PFSK-1 (cell line): ENCODE data around the gene GNB1.

Experiments
- FOXP2 ChIP-seq: optimal IDR thresholded peaks from 2 replicates; pipeline ENCODE3; 2011; ENCODE audit warnings: borderline replicate concordance, control low read depth, inconsistent platforms; ENCODE audit not compliant: insufficient read depth; ENCODE audit errors: extremely low read length, extremely low read depth
- POLR2AphosphoS5 ChIP-seq: IDR thresholded peaks from 2 replicates; pipeline ENCODE4 v1.6.1; 2012; ENCODE audit warnings: low read depth, mild to moderate bottlenecking, control low read depth, low read length, moderate library complexity
- SIN3A ChIP-seq: IDR thresholded peaks from 2 replicates; pipeline ENCODE4 v1.6.1; 2012; ENCODE audit warnings: mild to moderate bottlenecking, low read length, moderate library complexity, borderline replicate concordance; ENCODE audit not compliant: insufficient read depth
- TAF1 ChIP-seq: IDR thresholded peaks from 2 replicates; pipeline ENCODE4 v1.6.1; 2012; ENCODE audit warnings: low read length, control low read depth, borderline replicate concordance; ENCODE audit not compliant: insufficient read depth
- TF ChIP-seq, protein P1 (sequence below), 2 experiments: IDR thresholded peaks; 2 replicates each; pipeline versions ENCODE4 v1.6.1 to v1.8.0; 2011 to 2012; ENCODE audit warnings: low read depth in 2 of 2, low read length in 2 of 2, control low read depth in 1 of 2, inconsistent platforms in 1 of 2, mild to moderate bottlenecking in 1 of 2, moderate library complexity in 1 of 2; ENCODE audit not compliant: insufficient read depth in 1 of 2

Gene GNB1

DNA sequence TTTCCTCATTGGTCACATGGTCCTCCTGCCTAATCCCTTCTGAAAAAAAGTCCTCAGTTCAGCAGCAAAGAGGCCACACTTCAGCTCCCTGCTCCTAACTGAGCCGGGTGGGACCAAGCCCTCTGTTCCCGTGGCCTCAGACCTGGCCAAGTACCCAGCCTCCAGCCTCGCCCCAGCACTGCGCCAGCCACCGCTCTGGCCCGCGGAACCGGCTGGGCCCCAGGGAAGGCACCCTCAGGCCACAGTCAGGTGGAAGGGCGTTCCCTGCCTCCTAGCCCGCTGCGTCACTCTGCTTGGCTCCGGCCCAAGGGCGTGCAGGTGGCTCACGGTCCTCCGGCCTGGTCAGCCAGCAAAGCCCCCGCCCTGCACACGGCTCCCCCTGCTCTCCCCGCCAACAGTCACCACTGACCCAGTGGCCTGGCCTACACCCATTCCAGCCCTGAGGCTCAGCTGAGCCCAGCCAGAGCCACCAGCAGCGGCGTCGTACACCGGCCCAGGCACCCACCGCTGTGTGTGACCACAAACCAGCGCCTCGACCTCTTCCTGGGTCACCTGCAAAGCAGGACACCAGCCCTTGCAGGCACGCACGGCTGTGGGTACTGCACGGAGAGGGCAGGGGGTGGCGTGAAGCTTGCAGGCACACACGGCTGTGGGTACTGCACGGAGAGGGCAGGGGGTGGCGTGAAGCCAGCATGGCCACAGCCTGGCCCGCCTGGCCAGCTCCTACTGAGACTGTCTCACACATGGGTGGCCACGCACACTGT is 132.0 kb downstream of the GNB1 start:
- TF ChIP-seq SIN3A, result no peak
- no peak for TF ChIP-seq TAF1
- no peak for TF ChIP-seq POLR2AphosphoS5
- no peak for TF ChIP-seq FOXP2
- TF ChIP-seq, protein P1, sequence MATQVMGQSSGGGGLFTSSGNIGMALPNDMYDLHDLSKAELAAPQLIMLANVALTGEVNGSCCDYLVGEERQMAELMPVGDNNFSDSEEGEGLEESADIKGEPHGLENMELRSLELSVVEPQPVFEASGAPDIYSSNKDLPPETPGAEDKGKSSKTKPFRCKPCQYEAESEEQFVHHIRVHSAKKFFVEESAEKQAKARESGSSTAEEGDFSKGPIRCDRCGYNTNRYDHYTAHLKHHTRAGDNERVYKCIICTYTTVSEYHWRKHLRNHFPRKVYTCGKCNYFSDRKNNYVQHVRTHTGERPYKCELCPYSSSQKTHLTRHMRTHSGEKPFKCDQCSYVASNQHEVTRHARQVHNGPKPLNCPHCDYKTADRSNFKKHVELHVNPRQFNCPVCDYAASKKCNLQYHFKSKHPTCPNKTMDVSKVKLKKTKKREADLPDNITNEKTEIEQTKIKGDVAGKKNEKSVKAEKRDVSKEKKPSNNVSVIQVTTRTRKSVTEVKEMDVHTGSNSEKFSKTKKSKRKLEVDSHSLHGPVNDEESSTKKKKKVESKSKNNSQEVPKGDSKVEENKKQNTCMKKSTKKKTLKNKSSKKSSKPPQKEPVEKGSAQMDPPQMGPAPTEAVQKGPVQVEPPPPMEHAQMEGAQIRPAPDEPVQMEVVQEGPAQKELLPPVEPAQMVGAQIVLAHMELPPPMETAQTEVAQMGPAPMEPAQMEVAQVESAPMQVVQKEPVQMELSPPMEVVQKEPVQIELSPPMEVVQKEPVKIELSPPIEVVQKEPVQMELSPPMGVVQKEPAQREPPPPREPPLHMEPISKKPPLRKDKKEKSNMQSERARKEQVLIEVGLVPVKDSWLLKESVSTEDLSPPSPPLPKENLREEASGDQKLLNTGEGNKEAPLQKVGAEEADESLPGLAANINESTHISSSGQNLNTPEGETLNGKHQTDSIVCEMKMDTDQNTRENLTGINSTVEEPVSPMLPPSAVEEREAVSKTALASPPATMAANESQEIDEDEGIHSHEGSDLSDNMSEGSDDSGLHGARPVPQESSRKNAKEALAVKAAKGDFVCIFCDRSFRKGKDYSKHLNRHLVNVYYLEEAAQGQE (IDR thresholded peaks at IDR 0.05; ENCODE audit: insufficient read depth in 1 of 2, low read depth in 2 of 2, low read length in 2 of 2), result no peak

DNA sequence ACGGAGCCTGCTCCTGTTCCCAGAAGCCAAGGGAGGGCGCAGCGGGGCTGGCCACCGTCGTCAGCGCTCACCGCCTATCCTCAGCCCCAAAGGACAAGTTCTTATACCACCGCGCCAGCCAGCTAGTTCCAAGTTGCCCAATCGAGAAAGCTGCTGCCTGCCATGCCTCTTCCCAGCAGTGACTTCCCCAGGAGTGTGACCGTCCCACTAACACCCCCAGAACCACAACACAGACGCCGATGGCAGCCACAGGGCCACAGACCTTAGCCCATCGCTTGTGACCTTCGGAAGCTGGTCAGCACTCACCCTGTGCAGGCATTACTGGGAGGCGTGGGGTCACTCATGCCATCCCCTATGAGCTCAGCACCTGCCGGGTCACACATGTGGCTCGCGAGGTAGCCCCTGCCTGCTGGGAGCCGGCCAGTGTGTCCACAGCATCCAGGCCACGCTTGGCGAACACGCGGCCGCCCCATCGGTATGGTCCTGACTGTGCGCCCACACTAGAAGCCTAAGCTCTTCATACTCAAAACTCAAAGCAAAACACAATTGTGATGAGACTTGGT is 132.7 kb downstream of the GNB1 start:
- TF ChIP-seq, protein P1 (IDR thresholded peaks at IDR 0.05; ENCODE audit: insufficient read depth in 1 of 2, low read depth in 2 of 2, low read length in 2 of 2), result no peak
- TF ChIP-seq TAF1, result no peak
- no peak for TF ChIP-seq POLR2AphosphoS5
- TF ChIP-seq FOXP2, result no peak

DNA sequence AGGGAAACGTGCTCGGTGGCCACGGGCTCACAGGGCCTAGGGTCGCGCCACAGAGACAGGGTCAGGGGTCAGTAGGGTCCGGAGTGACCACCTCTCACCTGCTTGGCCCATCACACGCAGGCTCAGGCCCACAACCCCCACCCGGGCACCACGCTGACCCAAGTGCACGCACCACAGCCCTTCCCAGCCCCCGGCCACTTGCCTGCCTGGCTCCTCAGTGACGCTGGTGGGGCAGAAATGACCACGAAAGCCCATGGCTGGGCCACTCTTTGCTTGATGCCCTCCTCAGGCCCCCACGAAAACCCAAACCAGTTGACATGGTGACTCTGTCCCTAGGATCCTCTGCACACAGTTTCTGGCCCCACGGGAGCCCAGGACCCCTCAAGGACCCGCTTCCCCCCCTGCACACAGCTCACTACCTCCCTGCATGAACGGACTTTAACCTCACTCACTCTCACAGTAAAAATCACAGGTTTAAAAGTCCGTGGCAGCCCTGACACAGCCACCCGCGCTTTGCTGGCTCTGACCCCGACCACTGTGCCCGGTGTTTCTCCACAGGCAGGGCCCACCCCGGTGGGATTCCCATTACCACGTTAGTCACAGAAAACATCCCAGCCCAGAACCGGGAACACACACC is 133.3 kb downstream of the GNB1 start:
- TF ChIP-seq SIN3A, result no peak
- no peak for TF ChIP-seq FOXP2
- TF ChIP-seq TAF1, result no peak
- no peak for TF ChIP-seq POLR2AphosphoS5
- TF ChIP-seq, protein P1 (IDR thresholded peaks at IDR 0.05; ENCODE audit: insufficient read depth in 1 of 2, low read depth in 2 of 2, low read length in 2 of 2), result no peak

DNA sequence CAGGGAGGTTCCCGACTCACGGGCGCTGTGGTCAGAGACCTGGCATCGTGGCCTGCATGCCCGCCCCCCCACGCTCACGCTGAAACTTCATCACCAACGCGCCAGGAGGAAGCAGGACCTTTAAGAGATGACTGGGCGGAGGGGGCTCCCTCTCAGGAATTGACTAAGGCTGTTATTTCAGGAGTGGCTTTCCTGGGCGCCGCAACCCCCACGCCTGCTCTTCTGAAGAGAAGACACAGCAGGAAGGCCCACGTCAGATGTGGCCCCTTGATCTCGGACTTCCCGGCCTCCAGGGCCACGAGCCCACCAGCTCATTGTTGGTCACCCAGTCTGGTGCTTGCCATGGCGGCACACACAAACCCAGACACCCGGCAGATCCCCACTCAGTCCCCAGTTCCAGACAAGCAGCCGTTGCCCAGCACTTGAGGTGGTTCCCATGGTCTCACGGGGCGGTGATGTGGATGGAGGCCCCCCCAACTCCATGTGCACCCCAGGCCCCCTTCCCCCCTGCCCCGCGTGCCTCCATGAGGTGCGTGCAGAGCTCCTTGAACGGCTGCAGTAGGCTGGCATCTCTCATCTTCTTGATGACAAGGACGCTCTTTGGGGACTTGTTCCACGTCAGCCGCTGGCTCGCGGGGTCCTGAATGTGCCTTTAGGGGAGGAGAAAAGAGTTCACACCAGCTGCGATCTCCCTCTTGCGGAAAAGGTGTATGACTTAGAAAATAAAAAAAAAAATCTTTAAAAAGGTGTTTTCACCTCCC is 134.0 kb downstream of the GNB1 start:
- TF ChIP-seq SIN3A (no peak), POLR2AphosphoS5 (no peak), TAF1 (no peak), FOXP2 (no peak)
- TF ChIP-seq, protein P1 (IDR thresholded peaks at IDR 0.05; ENCODE audit: insufficient read depth in 1 of 2, low read depth in 2 of 2, low read length in 2 of 2), result no peak
